ENCODE data around the gene LAMA3.
A peak's percentile ranks its signal among the peaks of the same experiment; 100 is the strongest.

LAMA3 gene, protein sequence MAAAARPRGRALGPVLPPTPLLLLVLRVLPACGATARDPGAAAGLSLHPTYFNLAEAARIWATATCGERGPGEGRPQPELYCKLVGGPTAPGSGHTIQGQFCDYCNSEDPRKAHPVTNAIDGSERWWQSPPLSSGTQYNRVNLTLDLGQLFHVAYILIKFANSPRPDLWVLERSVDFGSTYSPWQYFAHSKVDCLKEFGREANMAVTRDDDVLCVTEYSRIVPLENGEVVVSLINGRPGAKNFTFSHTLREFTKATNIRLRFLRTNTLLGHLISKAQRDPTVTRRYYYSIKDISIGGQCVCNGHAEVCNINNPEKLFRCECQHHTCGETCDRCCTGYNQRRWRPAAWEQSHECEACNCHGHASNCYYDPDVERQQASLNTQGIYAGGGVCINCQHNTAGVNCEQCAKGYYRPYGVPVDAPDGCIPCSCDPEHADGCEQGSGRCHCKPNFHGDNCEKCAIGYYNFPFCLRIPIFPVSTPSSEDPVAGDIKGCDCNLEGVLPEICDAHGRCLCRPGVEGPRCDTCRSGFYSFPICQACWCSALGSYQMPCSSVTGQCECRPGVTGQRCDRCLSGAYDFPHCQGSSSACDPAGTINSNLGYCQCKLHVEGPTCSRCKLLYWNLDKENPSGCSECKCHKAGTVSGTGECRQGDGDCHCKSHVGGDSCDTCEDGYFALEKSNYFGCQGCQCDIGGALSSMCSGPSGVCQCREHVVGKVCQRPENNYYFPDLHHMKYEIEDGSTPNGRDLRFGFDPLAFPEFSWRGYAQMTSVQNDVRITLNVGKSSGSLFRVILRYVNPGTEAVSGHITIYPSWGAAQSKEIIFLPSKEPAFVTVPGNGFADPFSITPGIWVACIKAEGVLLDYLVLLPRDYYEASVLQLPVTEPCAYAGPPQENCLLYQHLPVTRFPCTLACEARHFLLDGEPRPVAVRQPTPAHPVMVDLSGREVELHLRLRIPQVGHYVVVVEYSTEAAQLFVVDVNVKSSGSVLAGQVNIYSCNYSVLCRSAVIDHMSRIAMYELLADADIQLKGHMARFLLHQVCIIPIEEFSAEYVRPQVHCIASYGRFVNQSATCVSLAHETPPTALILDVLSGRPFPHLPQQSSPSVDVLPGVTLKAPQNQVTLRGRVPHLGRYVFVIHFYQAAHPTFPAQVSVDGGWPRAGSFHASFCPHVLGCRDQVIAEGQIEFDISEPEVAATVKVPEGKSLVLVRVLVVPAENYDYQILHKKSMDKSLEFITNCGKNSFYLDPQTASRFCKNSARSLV (N-terminal part only)

DNA sequence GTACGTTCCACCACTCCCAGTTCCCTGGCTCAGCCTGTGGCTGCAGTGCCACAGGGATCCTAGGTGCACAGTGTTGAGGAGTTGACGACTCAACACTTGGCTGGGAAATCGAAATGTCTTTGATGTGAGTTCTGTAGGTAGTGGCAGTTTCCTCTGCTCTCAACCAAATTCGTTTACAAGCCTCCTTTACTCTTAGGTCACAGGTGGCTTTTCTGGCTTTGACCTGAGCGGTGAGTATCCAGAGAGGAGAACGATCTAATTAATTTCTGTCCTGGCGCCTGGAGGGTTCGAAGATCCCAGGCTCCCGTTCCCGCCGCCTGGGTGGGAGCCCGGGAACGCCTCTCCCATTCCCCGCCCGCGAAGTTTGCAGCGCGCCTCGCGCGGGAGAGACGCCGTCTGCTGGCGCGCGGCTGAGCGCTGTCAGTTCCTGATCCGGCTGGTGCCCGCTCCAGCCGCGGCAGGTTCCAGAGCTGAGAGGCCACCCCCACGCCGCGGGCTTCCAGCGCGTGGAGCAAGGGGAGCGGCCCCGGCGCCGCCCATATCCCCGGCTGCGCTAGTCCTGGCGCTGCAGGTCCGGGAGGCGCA lies at the start of gene LAMA3:
Gene LAMA3 (plus strand): TSS at position 423 of the 585 bp plus-strand sequence. CDS start 231 bp downstream, outside the sequence.
- H3K4me3 ChIP-seq (ENCODE audit: low read depth, low read length): peak within 1 kb of the TSS; percentile 47
- TF ChIP-seq, protein P1, sequence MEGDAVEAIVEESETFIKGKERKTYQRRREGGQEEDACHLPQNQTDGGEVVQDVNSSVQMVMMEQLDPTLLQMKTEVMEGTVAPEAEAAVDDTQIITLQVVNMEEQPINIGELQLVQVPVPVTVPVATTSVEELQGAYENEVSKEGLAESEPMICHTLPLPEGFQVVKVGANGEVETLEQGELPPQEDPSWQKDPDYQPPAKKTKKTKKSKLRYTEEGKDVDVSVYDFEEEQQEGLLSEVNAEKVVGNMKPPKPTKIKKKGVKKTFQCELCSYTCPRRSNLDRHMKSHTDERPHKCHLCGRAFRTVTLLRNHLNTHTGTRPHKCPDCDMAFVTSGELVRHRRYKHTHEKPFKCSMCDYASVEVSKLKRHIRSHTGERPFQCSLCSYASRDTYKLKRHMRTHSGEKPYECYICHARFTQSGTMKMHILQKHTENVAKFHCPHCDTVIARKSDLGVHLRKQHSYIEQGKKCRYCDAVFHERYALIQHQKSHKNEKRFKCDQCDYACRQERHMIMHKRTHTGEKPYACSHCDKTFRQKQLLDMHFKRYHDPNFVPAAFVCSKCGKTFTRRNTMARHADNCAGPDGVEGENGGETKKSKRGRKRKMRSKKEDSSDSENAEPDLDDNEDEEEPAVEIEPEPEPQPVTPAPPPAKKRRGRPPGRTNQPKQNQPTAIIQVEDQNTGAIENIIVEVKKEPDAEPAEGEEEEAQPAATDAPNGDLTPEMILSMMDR (IDR thresholded peaks at IDR 0.05; ENCODE audit: borderline replicate concordance, insufficient read depth, low read depth, low read length): peak; percentile 32

DNA sequence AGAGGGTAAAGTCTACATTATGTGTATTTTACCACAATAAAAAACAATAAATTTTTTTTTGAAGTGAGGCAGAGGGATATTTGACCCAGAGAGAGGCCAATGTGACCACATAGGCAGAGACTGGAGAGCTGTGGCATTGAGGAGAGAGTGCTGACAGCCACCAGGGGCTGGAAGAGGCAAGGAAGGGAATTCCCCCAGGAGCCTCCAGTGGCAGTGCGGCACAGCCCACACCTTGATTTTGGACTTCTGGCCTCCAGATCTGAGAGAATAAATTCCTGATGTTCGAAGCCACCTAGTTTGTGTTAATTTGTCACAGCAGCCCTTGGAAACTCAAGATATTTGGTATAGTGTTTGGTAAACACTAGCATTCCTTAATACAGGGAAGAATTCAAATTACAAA lies 49.2 kb upstream of the LAMA3 start:
- TF ChIP-seq, protein P1 (IDR thresholded peaks at IDR 0.05; ENCODE audit: borderline replicate concordance, insufficient read depth, low read depth, low read length): no peak
- no peak overlapping the region for H3K4me3 ChIP-seq (ENCODE audit: low read depth, low read length)

DNA sequence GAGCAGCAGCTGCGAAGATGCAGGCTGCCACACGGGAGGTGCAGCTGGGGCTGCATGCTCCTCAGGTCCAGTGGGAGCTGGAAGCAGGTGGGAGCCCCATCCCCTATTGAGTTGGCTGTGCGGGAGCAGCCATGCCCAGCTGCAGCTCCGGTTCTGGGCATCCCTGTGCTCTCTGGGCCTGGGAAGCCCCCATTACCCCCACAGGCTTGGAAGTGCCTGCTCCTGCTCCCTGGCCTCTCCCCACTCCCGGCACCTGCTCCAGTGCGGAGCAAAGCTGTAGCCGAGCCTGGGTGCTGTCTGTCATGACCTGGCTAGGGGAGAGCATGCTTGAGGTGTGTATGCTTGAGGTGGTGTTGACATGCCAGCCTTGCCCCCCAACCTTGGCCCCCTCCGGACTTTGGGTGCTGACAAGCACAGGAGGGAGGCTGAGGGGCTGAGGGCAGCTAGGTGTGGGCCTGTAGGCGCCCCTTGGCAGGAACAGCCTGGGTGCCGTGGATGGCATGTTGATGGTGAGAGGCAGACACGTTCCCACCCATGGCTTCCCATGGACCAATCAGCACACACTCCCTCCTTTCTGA lies 48.0 kb upstream of the LAMA3 start:
- H3K4me3 ChIP-seq (ENCODE audit: low read depth, low read length): no peak overlapping the region
- TF ChIP-seq, protein P1 (IDR thresholded peaks at IDR 0.05; ENCODE audit: borderline replicate concordance, insufficient read depth, low read depth, low read length): no peak

DNA sequence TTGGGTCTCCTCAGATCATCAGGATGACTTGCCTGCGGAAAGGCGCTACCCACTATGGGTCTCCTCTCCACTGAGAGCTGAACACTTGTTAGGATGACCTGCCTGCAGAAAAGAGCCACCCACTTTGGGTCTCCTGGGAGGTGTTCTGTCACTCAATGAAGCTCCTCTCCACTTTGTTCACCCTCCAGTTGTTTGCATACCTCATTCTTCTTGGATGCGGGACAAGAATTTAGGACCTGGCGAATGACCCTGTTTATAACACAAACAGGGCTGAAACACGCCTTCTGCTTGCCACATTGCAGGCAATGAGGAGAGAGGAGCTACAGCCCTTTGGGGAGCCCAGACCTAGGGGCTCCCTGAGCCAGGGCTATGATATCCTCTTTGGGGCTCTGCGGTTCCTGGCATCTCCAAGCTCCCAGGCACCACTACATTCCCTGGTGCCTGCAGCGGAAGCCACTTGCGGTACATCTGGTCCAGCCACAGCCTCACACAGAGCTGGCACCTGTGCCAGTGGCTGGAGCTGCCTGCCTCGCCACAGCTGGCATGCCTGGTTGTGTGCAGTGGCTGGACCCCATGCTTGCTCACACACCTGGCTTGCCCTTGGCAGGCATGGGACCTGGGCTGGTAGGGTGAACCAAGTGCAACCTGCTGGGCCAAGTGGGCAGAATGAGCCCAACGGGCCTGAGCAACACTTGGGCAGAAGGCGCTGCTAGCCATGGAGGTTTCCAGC lies 47.2 kb upstream of the LAMA3 start:
- H3K4me3 ChIP-seq (ENCODE audit: low read depth, low read length): no peak overlapping the region
- TF ChIP-seq, protein P1 (IDR thresholded peaks at IDR 0.05; ENCODE audit: borderline replicate concordance, insufficient read depth, low read depth, low read length): no peak

DNA sequence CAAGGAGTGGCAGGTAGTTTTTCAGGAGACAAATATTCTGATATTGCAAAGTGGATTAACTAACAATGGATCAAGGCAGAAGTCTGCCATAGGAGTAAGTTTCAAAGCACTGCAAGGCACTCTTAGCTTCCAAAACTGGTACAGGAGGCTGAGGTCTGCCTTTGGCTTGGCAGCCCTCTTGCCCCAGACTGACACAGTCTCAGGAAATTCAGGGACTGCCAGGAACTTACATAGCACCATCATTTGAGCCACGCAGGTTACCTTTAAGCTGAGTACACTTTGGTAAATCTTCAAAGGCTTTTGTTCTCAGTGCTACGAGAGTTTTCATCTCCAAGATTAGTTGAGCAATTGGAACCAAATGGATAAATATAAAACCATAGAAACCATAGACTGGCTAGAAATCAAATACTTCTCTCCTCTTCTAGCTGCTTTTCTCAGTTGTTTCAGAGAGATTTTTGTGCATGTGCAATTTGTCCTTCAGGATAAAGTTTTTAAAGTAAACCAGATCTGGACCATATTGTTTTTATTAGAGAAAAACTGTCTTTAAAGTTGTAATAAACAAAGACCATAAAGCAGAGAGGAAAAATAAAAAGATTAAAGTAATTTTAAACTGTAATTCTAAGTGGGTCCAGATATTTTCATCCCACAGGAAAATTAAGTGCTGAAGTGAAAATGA lies 45.3 kb upstream of the LAMA3 start:
- H3K4me3 ChIP-seq (ENCODE audit: low read depth, low read length): no peak overlapping the region
- TF ChIP-seq, protein P1 (IDR thresholded peaks at IDR 0.05; ENCODE audit: borderline replicate concordance, insufficient read depth, low read depth, low read length): no peak
